Activated B cell treated with CpG ODN at 0.5 μM for 24 hours (primary cell): ENCODE measurements around the gene CST2. TPM values are rescaled to one million over a fixed set of nuclear protein-coding genes. Genes with fewer than 3 reads are reported as not detected.

Source experiments
- ATAC-seq: fragments of 200-7000 bp; cut with Tn5 transposase; one replicate; pipeline ENCODE4 v1.10.0; 2021; ENCODE audit warnings: low read depth, mild to moderate bottlenecking, moderate library complexity
- CTCF ChIA-PET: fragments of 350-600 bp; sonication (Branson Sonifier 250); formaldehyde crosslinking; loops from one replicate; lab custom pipeline; 2021; ENCODE audit warnings: antibody characterized with exemption; lab: Charles Lee
- POLR2A ChIA-PET: fragments of 350-600 bp; sonication (Branson Sonifier 250); formaldehyde crosslinking; loops from one replicate; lab custom pipeline; 2021; ENCODE audit warnings: antibody characterized with exemption; lab: Charles Lee
- DNase-seq: peaks from one replicate; pipeline ENCODE4 v3.0.0; 2022
- H3K27ac Mint-ChIP-seq: one replicate; pipeline ENCODE4 v1.8.0; 2020; ENCODE audit warnings: mixed read lengths
- H3K27me3 Mint-ChIP-seq: one replicate; pipeline ENCODE4 v1.8.0; 2021; ENCODE audit warnings: mixed read lengths
- H3K36me3 Mint-ChIP-seq: one replicate; pipeline ENCODE4 v1.8.0; 2021; ENCODE audit warnings: low read depth, mixed read lengths
- H3K4me1 Mint-ChIP-seq: one replicate; pipeline ENCODE4 v1.8.0; 2021; ENCODE audit warnings: mixed read lengths
- H3K4me3 Mint-ChIP-seq: one replicate; pipeline ENCODE4 v1.8.0; 2020; ENCODE audit warnings: mild to moderate bottlenecking, mixed read lengths
- H3K9me3 Mint-ChIP-seq: one replicate; pipeline ENCODE4 v1.8.0; 2020; ENCODE audit warnings: mixed read lengths
- intact Hi-C: fragments of 100-400 bp; cut with micrococcal nuclease; formaldehyde crosslinking; loops from one replicate; pipeline ENCODE4 v1.15.1; 2024
- total RNA-seq: library from RNA; stranded (reverse); gene quantifications from 2 replicates; pipeline ENCODE4 v1.2.3, GENCODE V29; 2022
- TF ChIP-seq, protein P1 (sequence below): fragments of 200-600 bp; IDR thresholded peaks from one replicate; pipeline ENCODE4 v1.8.0; 2022; ENCODE audit warnings: antibody characterized with exemption, mild to moderate bottlenecking

The CST2 gene, protein sequence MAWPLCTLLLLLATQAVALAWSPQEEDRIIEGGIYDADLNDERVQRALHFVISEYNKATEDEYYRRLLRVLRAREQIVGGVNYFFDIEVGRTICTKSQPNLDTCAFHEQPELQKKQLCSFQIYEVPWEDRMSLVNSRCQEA
- not detected in 2 replicates for total RNA-seq

DNA sequence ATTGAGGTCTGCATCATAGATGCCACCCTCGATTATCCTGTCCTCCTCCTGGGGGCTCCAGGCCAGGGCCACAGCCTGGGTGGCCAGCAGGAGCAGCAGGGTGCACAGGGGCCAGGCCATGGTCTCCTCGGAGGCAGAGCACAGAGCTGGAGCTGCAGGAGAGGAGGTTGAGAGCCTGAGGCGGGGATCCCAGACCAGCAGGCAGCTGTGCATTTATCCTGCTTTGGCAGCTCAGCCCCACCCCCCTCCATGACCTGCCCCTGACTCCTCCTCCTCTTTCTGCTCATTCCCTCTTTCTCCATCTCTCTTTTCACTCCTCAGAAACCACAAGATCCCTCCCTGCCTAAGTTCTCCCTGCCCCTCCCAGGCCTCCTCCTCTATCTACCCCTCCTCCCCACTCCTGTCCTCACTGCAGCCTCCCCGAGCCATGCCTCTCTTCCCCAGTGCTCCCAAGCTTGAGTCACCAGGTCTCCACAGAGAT lies at the start of gene CST2:
Gene CST2 (minus strand): TSS at position 189 of the 481 bp plus-strand sequence. CDS start 69 bp downstream, at position 120.
- H3K27ac Mint-ChIP-seq, result no peak within 1 kb of the TSS
- CTCF ChIA-PET, result no interaction called here

DNA sequence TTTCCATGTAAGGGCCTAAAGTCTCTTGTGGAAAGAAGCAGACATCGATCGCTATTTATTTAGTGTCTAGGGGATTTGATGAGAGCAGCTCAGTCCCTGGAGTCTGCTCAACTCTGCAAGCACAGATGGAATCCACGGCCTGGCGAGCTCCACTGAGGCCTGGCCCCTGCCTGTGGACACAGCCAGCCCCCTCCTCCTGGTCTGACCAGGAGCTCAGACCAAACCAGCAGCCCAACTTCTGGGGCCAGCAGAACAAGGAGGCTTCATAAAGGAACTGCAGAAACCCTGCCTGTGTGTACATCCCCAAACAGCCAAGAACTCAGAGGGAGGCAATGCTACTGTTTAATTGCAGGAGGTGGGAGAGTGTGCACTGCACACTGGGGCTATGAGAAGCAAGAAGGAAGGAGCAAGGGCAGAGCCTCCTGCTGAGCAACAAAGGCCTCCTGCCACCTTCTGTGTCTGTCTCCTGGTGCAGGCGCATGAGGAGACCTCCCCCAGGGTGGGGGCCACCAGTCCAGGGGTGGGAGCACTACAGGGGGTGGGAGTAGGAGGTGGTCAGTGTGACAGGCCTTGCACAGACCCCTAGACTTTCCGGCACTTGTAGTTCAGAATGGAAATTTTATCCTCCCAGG lies 49.2 kb upstream of the CST2 start:
- no peaks in the 10 kb centered on the region for H3K27me3 Mint-ChIP-seq
- no peak overlapping the region for H3K4me3 Mint-ChIP-seq
- no peaks in the 10 kb centered on the region for H3K36me3 Mint-ChIP-seq
- ChIA-PET CTCF (no interaction called here), POLR2A (no interaction called here)
- peaks cover 2% of the 10 kb centered on the region for H3K4me1 Mint-ChIP-seq
- no peak overlapping the region for H3K27ac Mint-ChIP-seq
- TF ChIP-seq, protein P1, sequence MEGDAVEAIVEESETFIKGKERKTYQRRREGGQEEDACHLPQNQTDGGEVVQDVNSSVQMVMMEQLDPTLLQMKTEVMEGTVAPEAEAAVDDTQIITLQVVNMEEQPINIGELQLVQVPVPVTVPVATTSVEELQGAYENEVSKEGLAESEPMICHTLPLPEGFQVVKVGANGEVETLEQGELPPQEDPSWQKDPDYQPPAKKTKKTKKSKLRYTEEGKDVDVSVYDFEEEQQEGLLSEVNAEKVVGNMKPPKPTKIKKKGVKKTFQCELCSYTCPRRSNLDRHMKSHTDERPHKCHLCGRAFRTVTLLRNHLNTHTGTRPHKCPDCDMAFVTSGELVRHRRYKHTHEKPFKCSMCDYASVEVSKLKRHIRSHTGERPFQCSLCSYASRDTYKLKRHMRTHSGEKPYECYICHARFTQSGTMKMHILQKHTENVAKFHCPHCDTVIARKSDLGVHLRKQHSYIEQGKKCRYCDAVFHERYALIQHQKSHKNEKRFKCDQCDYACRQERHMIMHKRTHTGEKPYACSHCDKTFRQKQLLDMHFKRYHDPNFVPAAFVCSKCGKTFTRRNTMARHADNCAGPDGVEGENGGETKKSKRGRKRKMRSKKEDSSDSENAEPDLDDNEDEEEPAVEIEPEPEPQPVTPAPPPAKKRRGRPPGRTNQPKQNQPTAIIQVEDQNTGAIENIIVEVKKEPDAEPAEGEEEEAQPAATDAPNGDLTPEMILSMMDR, result no peak
- intact Hi-C loops, result no loop called here
- no peaks in the 10 kb centered on the region for H3K9me3 Mint-ChIP-seq
- no peak for DNase-seq
- ATAC-seq, result no peak

More for the DNA sequence above, at the start of gene CST2:
- TF ChIP-seq, protein P1, result no peak
- Mint-ChIP-seq H3K9me3 (no peaks in the 10 kb centered on the region), H3K27me3 (no peaks in the 10 kb centered on the region), H3K4me3 (no peak within 1 kb of the TSS), H3K4me1 (no peaks in the 10 kb centered on the region), H3K36me3 (no peaks in the 10 kb centered on the region)
- ATAC-seq (no peak), DNase-seq (no peak)
- intact Hi-C loops, result no loop called here
- POLR2A ChIA-PET, result no interaction called here

DNA sequence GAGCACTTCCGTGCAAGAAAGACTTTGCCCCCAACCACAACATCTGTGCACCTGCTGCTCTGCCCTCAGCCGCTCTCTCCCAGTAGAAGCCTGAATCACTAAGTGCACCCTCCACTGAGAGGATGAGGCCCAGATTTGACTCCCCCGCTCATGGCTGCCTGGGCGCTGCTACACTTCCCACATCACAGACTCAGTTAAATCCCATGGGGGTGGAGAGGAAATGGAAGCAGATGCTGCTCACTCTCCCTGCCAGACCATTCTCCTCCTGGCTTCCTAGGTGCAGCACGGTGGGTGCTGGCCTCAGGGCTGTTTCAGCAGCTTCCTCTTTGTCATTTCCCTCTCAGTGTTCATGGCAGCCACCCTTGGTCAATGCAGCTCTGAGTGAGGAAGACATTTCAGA lies 48.2 kb upstream of the CST2 start:
- intact Hi-C loops, result no loop called here
- CTCF ChIA-PET, result no interaction called here
- Mint-ChIP-seq H3K4me1 (peaks cover 2% of the 10 kb centered on the region), H3K4me3 (no peak overlapping the region), H3K36me3 (no peaks in the 10 kb centered on the region), H3K27ac (no peak overlapping the region), H3K9me3 (no peaks in the 10 kb centered on the region), H3K27me3 (peaks cover under 1% of the 10 kb centered on the region)
- TF ChIP-seq, protein P1, result no peak
- no peak for ATAC-seq
- POLR2A ChIA-PET, result no interaction called here
- no peak for DNase-seq

DNA sequence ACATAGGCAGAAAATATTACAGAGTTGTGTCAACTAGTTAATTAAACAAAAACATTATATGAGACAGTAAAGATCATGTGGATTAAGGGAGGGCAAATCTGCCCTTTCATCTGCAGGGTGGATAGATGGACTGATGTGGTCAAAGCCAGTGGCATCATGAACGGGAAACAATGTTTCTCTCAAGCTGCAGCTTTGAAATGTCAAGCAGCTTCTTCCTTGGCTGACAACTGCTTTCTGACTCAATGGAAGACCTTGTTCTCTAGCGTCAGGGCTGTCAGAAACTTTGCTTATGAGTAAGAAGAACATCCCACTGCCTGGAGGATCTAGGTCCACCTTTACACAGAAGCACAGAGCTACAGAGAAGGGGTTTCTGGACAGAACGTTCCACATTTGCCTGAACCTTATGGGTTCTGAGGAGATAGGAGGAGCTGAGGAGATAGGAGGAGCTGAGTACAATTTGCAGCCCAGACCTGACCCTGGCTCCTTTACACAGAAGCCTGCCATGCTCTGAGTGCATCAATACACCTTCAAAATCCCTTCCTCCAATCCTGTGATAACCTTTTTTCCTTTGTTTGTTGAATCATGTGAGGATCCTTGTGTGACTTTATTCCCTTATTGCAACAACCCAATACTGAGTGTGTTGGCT lies 47.0 kb upstream of the CST2 start:
- Mint-ChIP-seq H3K36me3 (no peaks in the 10 kb centered on the region), H3K4me3 (no peak overlapping the region), H3K9me3 (no peaks in the 10 kb centered on the region), H3K27ac (no peak overlapping the region), H3K27me3 (peaks cover 5% of the 10 kb centered on the region), H3K4me1 (peaks cover 2% of the 10 kb centered on the region)
- CTCF ChIA-PET, result no interaction called here
- POLR2A ChIA-PET, result no interaction called here
- intact Hi-C loops, result no loop called here
- DNase-seq (no peak), ATAC-seq (no peak)
- TF ChIP-seq, protein P1, result no peak

DNA sequence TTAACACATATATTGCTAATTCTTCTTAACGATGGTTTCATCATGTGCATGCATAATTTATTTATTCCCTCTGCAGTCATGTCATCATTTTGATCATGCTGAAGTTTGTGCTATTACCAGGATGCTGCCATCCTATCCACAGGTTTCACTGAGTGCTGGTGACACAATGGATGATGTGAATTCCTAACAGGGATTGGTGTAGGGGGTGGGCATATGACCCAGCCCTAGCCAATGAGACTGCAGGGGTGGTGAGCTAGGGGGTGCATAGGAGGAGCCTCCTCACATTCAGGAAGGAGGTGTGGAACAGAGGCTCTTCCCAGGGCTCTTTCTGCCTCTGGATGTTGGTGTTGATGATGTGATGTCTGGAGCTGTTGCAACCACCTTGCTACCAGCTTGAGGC lies 45.5 kb upstream of the CST2 start:
- Mint-ChIP-seq H3K9me3 (no peaks in the 10 kb centered on the region), H3K4me3 (no peak overlapping the region), H3K27ac (no peak overlapping the region), H3K36me3 (no peaks in the 10 kb centered on the region), H3K4me1 (peaks cover 2% of the 10 kb centered on the region), H3K27me3 (peaks cover 5% of the 10 kb centered on the region)
- DNase-seq, result no peak
- intact Hi-C loops, result no loop called here
- CTCF ChIA-PET, result no interaction called here
- TF ChIP-seq, protein P1, result no peak
- ATAC-seq, result no peak
- POLR2A ChIA-PET, result no interaction called here
